GM19467 (cell line): ENCODE data around the gene IGFBP7.
A peak's percentile ranks its signal among the peaks of the same experiment; 100 is the strongest.

Experiments used
- ATAC-seq: cut with Tn5 transposase; IDR thresholded peaks from one replicate; pipeline ENCODE4 v1.9.1; 2021; ENCODE audit warnings: mild to moderate bottlenecking, moderate library complexity; ENCODE audit not compliant: unreplicated experiment

IGFBP7 gene, protein sequence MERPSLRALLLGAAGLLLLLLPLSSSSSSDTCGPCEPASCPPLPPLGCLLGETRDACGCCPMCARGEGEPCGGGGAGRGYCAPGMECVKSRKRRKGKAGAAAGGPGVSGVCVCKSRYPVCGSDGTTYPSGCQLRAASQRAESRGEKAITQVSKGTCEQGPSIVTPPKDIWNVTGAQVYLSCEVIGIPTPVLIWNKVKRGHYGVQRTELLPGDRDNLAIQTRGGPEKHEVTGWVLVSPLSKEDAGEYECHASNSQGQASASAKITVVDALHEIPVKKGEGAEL

DNA sequence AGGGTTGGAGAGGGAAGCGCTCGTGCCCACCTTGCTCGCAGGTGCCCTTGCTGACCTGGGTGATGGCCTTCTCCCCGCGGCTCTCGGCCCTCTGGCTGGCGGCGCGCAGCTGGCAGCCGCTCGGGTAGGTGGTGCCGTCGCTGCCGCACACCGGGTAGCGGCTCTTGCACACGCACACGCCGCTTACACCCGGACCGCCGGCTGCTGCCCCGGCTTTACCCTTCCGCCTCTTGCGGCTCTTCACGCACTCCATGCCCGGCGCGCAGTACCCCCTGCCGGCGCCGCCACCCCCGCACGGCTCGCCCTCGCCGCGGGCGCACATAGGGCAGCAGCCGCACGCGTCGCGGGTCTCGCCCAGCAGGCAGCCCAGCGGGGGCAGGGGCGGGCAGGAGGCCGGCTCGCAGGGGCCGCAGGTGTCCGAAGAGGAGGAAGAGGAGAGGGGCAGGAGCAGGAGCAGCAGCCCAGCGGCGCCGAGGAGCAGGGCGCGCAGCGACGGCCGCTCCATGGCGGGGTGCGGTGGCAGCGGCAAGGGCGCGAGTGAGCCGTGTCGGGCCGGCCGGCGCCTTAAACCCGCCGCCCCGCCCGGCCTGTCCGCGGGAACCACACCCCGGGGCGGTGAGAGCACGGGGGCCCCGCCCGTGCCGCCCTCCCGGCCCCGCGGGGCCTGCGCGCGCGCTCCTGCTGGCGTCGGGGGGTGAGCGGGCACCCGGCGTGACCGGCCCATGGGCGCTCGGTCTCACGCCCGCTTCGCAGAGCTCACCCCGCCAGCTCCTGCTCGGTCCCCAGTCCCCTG lies at the start of gene IGFBP7:
IGFBP7 (minus strand) TSS at position 539 of the 793 bp plus-strand sequence; CDS start at position 505, 34 bp downstream.
- ATAC-seq, result peak; percentile 47

DNA sequence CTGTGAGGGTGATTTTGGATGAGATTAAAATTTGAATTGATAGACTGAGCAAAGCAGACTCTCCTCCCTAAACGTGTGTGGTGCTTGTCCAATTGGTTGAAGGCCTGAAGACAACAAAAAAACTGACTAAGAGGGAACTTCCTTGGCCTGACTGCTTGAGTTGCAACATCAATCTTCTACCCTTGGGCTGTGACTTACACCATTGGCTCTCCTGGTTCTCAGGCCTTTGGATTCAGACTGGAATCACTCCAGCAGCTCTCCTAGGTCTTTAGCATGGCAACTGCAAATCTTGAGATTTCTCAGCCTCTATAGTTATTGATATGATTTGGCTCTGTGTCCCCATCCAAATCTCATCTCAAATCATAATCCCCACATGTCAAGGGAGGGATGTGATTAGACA lies 49.7 kb upstream of the IGFBP7 start:
- no peak for ATAC-seq

DNA sequence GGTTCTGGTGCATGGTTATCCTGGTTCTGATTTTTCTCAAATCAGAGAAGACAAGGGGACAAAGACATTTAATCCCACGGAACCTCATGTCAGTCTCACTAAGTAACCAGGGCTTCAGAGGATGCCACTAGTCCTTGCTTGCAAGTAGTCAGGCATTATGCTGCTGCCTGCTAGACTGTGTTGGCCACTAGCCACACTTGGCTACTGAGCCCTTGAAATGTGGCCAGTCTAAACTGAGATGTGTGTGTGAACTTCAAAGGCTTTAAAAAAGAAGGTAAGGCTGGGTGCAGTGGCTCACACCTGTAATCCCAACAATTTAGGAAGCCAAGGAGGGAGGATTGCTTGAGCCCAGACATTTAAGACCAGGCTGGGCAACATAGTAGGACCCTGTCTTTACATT lies 48.6 kb upstream of the IGFBP7 start:
- ATAC-seq, result no peak

DNA sequence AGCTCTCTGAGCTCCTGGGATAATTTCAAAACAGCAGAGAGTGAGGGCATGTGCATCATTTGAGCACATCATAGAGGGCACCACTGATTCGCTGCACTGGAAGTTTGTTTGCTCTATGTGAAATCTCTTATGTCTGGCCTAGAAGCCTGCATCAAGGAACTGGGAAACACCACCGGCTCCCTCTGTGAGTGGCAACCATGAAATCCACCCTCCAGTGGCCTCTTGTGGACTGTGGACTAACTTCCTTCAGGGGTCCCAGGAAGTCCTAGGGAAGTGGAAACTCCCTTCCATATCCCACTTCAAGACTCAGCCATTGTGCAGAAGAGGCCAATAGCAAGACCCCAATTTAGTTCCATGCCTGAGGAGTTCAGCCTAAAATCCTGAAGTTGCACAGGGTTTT lies 48.0 kb upstream of the IGFBP7 start:
- no peak for ATAC-seq

DNA sequence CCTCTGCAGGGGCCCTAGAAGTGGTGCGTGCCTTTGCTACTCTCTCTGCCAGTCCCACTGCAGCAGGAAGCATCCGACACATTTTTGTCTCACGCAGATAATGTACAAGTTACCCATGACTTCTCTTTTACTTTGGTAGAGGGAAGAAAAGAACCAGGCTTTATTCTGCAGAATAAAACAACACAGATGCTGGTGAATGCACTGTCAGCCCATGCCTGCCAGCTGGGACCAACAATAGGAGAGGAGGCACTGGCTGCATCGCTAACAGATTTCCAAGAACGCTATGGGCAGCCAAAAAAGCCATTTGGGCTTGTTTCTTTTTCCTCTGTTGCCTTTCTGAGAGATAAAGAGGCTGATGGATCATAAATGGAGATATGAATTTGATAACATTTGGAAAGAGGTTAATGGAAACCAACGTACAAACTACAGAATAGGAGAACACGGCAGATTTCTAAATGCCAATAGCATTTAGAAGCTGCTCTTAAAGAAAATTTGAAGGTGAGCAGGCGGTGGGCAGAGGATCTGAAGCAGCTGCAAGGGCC lies 47.5 kb upstream of the IGFBP7 start:
- ATAC-seq, result no peak

DNA sequence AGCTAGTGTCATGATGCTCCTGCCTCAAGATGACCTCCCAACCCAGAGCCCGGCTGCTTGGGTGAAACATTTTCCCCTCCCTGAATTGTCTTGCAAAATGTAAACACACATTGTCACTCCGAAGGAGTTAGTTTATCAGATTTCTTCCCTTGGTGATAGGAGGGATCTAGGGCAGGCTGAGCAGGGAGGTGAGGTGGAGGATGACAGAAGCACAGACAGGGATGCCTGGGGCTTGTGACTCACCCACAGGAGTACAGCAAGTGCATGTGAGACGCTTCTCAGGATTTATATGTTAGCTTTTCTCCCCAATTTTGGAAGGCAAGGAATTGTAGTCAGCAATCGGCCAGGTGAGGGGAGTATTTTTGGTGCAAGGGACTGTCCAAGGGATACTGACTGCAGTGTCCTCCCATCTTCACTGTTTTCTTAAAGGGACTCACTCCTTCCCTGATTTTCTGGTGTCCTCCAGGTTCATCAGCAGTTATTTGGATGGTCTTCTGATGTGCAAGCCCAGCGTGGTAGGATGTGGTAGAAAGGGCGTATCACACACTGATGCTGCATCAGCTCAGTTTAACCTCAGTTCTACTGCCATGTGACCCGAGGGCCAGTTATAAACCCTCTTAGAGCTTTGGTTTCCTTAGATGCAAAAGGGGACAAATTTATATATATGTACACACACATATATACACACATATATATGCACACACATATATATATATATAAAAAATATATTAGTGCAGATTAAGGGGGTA lies 46.2 kb upstream of the IGFBP7 start:
- no peak for ATAC-seq

DNA sequence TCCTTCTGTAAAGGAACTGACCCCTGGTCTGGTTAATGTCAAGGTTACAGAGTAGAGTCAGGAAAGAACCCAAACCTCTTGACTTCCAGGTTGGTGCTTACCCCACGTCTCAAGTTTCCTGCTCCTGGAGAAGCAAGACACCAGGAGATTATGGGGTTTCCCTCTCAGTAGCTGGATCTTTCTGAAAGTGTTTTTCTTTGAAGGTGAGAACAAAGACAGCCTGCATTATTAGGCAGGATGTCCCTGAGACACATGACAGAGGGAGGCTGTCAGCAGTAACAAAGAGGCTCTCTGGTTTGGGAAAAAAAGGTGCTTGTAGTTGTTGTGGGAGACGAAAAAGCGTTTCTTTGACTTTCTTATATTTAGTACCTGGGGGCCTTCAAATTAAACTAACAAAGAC lies 44.7 kb upstream of the IGFBP7 start:
- no peak for ATAC-seq

DNA sequence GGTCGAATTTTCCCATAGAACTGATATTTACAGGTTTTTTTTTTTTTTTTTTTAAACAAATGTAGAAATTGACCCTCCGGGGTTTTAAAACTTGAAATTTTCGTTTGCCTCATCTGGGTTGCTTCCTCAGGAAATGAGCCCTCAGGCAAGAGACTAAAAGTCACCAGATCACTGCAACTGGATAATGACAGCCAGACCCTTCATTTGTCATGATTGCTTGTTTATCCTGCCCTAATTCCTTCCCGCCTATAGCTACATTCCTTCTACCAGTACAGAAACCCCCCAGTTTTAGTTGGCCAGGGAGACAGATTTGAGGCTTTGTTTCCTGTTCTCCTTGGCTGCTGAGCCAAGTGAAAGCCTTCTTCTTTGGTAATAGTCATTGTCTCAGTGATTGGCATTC lies 44.0 kb upstream of the IGFBP7 start:
- no peak for ATAC-seq

DNA sequence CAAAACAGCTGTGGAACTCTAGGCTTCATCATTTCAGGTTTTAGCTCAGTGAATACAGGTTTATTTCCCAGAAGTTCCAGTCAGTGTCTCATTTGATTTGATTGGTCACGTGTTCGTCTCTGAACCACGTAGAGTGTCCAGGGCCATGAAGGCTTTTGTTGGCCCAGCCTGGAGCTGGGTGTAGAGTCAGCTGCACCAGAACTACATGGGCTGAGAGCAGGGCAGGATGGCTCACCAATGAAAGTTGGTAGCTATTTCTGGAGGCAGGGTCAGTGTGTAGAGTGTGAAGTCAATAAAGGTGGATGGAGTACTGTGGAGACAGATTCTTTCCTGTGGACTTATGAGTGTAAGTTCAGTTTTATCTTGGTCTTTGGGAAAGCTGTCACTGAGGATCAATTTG lies 43.0 kb upstream of the IGFBP7 start:
- no peak for ATAC-seq

DNA sequence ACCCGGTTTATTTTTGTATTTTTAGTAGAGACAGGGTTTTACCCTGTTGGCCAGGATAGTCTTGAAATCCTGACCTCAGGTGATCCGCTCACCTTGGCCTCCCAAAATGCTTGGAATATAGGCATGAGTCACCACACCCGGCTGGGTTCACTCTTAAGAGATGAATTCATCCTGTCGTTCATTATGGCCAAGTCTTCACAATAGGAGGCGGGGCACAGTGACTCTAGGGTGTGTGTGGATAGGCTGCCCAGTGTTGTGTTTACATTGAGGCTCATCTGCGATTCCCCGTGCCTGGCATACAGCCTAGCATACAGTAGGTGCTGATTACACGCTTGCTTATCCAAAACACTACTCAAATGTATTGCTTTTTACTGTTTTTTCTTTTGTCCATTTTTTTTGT lies 41.3 kb upstream of the IGFBP7 start:
- ATAC-seq, result no peak

DNA sequence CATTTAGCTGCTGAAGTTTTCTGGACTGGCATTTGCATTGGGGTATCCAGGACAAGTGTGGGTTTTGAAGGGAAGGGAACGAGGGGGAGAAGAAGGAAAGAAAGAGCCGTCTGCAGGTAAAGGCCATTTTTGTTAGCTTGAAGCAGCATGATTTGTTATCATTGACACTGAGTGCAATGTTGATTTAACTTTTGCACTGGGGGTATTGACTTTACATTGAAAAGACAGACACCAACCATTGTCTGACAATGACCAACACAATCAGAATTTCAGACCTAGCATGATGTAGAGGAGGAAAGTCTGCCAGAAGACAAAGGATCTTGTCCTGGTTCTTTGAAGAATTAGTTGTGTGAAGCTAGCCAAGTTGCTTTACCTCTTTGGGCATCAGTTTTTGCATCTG lies 39.6 kb upstream of the IGFBP7 start:
- no peak for ATAC-seq

DNA sequence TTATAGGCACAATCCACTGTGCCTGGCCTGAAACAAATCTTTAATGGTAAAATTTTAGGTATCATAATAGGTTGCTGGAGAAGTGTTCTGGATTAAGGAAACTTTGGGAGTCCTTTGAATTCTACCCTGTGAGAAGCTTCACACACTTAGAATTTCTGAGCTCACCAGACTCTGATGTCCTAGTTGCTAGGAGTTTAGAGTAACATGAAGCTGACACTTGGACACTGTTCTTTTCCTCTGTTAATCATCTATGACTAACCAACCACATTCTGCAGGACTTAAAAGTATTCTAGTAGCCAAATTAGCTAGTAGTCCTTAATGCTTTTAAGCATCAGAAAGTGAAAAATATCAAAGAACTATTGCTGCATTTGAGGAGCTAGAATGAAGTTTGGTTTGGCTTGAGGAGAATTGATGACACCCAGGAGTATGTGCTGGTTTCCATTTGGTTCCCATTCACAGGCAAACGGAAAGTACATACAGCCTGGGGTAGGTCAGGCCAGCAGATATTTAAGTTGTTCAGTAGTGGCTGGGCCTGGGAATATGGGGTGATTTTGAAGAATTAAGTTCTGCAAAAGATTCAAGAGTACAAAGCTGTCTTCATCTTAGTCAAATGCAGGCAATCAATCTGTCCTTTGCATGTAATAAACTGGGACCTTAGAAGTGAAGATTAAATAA lies 38.8 kb upstream of the IGFBP7 start:
- no peak for ATAC-seq

DNA sequence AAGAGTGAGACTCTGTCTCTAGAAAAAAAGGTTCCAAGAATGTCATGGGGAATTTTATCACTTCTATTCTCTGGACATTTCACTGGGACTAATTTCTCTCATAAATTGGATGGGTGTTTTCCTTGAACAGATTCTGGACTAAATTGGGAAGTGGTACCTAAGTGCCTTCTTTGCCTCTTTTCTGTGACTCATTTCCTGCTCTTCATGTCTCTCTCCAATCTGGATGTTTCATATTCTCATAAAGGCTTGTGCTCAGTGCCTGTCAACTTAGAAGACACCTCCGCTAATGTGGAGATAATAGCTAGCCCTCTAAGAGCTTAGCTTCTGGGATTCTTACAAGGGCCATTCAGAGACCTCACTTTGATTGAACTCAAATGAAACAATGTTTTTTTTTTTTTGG lies 38.0 kb upstream of the IGFBP7 start:
- ATAC-seq, result no peak

DNA sequence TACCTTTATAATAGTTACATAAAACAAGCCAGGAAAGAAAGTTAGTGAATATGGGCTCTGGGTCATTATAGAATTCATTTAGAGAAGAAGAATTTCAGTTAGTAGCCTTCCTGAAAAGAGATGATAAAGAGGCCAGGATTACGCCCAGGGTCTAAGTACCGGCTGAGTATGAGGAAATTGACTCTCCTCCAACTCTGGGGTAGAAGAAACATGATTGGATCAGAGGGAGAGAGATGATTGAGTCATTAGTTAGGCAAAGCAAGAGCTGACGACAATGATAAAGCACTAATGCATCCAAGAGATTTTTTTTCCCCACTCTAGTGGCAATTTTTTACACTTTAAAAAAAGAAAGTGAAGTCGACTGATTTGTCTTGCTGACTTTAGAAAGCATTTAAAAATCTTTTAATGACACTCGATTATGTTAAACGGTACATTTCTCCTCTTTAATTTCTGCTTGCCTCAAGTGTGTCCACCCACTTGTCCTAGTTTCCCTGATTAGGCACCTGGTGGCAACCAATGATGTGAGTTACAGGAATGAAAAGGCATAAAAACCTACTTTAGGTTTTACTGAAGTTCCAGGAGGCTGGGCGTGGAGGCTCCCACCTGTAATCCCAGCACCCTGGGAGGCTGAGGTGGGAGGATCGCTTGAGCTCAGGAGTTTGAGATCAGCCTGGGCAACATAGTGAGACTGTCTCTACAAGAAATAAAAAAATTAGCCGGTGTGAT lies 37.3 kb upstream of the IGFBP7 start:
- no peak for ATAC-seq

DNA sequence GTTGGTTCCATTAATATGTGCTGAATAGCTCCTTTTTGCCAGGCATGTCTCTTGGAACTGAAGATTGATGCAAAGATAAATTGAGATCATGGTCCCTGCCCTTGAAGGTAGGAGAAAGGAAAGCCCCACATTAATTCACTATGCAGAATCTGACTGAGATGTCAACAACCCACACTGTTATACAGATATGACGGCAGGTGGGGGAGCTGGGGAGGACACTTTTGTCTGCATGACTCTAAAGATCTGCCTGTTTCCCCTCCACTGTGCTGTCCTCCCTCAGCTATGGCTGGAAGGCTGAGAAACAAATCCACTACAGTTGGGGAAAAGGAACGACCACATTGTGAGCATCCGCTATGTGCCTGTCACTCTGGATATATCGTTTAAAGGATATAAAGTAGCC lies 36.3 kb upstream of the IGFBP7 start:
- no peak for ATAC-seq

DNA sequence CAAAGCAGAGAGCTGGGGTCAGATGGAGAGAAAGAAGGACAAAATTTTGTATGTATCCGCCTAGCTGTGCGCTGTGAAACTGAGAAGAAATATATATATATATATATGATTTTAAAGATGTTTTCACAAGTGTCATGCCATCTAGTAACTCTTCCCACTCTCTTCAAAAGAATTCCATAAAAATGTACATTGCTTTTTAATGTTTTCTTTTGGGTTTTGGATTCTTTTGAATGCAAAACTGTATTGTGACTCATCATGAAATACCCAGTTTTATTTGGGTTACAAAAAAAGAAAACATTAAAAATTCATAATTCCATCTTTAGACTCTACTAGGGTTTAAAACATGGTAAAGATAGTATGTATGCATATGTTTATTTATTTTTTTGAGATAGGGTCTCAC lies 34.3 kb upstream of the IGFBP7 start:
- no peak for ATAC-seq

DNA sequence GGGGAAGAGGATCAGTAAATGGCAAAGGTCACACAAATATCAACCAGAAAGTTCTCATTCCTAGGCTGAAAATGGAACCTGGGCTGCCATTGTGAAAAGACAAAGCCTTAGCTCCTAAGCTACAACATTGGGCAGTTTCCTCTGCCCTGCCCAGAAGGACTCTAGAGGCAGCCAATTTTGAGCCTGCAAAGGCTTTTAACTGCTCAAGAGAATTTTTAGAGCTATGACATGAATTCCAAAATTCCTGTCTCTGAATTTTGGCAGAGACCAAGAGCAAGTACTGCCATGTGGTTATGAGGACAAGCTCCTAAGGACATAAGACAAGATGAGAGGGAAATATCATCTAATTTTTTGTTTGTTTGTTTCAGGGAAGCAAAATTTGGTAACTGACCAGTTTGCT lies 29.6 kb upstream of the IGFBP7 start:
- no peak for ATAC-seq

DNA sequence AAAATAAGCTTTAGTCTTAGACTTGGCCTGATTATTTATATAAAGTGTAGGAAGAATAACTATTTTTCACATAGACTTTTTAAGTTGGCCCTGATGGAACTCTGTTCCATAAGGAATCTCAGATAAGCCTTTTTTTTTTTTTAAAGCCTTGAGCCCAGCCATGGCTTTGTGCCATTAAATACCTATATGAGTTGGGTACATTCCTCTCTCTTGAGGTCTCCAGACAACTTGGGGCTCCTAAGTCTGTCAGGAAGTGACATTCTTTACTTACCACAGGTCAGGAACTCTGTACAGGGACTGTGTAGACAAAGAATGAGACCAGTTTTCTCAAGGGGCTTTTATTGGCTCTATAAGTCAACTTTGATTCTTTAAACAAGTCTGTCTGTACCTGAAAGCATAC lies 27.1 kb upstream of the IGFBP7 start:
- no peak for ATAC-seq

DNA sequence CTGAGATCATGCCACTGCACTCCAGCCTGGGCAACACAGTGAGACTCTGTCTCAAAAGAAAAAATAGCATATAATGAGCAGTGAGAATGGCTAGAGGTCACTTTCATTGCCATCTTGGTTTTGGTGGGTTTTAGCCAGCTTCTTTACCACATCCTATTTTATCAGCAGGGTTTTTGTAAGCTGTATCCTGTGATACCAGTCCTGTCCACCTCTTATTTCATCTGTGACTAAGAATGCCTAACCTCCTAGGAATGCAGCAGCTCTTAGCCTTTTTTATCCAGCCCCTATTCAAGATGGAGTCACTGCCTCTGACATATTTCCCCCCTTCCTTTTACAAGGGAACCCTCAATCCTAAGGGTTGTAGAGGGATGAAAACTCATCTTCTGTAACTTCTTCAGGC lies 26.1 kb upstream of the IGFBP7 start:
- ATAC-seq, result no peak

DNA sequence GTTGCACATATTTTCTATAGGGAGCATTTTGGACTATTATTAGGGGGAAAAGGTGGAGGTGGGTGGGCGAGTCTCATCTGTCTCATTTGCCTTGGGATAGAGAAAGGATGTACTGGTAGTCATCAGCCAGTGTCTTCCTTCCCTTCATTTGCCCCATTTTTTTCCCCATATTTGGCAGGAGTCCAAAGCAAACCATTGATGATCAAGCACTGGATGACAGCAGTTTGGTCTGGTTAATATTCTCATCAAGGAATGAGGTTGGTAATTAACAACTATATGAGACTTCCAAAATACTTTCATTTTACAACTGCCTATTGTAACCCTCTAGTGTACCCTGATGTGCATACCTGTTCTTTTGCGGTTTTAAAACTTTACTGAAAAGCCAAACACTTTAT lies 22.6 kb upstream of the IGFBP7 start:
- no peak for ATAC-seq
